ENCODE measurements around the gene SMAD7. TPM values are rescaled to one million over a fixed set of nuclear protein-coding genes. Genes with fewer than 3 reads are reported as not detected.

SMAD7 gene
- total RNA-seq, 5 donors from 2014 or later (not counting 1 experiment from before 2014, with no cell fraction given), result 28.5 to 138 (median 57.7) TPM

GRCh38 chr18:48979944-48980890 is 29.5 kb upstream of the SMAD7 start:
- Mint-ChIP-seq H3K9me3 (no peaks in the 10 kb centered on the region), H3K36me3 (no peaks in the 10 kb centered on the region), H3K4me3 (no peak overlapping the region), H3K27me3 (peaks cover 20 to 26% of the 10 kb centered on the region in 2 donors), H3K4me1 (peaks cover 8 to 40% (median 16%) of the 10 kb centered on the region in 3 donors), H3K27ac (no peak overlapping the region)
- no peak overlapping the region for H3K4me3 ChIP-seq (ENCODE audit: control insufficient read depth in 1 of 2, extremely low read depth in 1 of 2, low read length in 1 of 2)
- DNase-seq, result no peak
- peaks cover 6 to 14% of the 10 kb centered on the region in 2 experiments for H3K4me1 ChIP-seq (ENCODE audit: control insufficient read depth in 1 of 2, extremely low read depth in 1 of 2, insufficient read depth in 2 of 2, low read length in 2 of 2)
- ATAC-seq (replicated peaks in 1 of 4), result no peak
- peaks cover 0 to 39% of the 10 kb centered on the region in 2 experiments for H3K27me3 ChIP-seq (replicated peaks in 1 of 2; ENCODE audit: control insufficient read depth in 2 of 2, extremely low read depth in 1 of 2, insufficient read depth in 2 of 2, low read length in 1 of 2)
- 86% methylated on average over 2 of the region's 11 CpGs for WGBS (ENCODE audit: insufficient coverage)
- H3K27ac ChIP-seq (ENCODE audit: low read length), result no peak overlapping the region
- ChIA-PET POLR2A (interaction anchor here in 1 of 2 donors (0.5 kb wide), 2 partner anchors 26 to 66 kb away, joined by 3 to 5 read pairs; no protein-coding TSS in a partner anchor), CTCF (no interaction called here)
- no peaks in the 10 kb centered on the region for H3K36me3 ChIP-seq (ENCODE audit: control insufficient read depth in 2 of 2, extremely low read depth in 1 of 2, insufficient read depth in 1 of 2, low read length in 1 of 2)
- no peaks in the 10 kb centered on the region for H3K9me3 ChIP-seq

GRCh38 chr18:48977914-48978313 is 27.1 kb upstream of the SMAD7 start:
- H3K4me1 Mint-ChIP-seq, result peaks cover 12 to 31% (median 17%) of the 10 kb centered on the region in 3 donors
- ATAC-seq (replicated peaks in 1 of 4) (no peak), DNase-seq (no peak)
- Histone ChIP-seq H3K36me3 (ENCODE audit: control insufficient read depth in 2 of 2, extremely low read depth in 1 of 2, insufficient read depth in 1 of 2, low read length in 1 of 2) (no peaks in the 10 kb centered on the region), H3K9me3 (no peaks in the 10 kb centered on the region), H3K4me3 (ENCODE audit: control insufficient read depth in 1 of 2, extremely low read depth in 1 of 2, low read length in 1 of 2) (no peak overlapping the region), H3K27me3 (replicated peaks in 1 of 2; ENCODE audit: control insufficient read depth in 2 of 2, extremely low read depth in 1 of 2, insufficient read depth in 2 of 2, low read length in 1 of 2) (peaks cover 0 to 38% of the 10 kb centered on the region in 2 experiments), H3K4me1 (ENCODE audit: control insufficient read depth in 1 of 2, extremely low read depth in 1 of 2, insufficient read depth in 2 of 2, low read length in 2 of 2) (peaks cover 6 to 14% of the 10 kb centered on the region in 2 experiments), H3K27ac (ENCODE audit: low read length) (no peak overlapping the region)
- 93% methylated on average over 4 of the region's 9 CpGs for WGBS (ENCODE audit: insufficient coverage)
- no peak overlapping the region for H3K27ac Mint-ChIP-seq
- POLR2A ChIA-PET, result no interaction called here
- no peaks in the 10 kb centered on the region for H3K9me3 Mint-ChIP-seq
- peak overlapping the region in 1 of 3 donors; percentile 76 for H3K4me3 Mint-ChIP-seq
- H3K36me3 Mint-ChIP-seq, result no peaks in the 10 kb centered on the region
- H3K27me3 Mint-ChIP-seq, result peaks cover 20 to 29% of the 10 kb centered on the region in 2 donors
- CTCF ChIA-PET, result no interaction called here

GRCh38 chr18:48975817-48976649 is 25.3 kb upstream of the SMAD7 start:
- Histone ChIP-seq H3K27me3 (replicated peaks in 1 of 2; ENCODE audit: control insufficient read depth in 2 of 2, extremely low read depth in 1 of 2, insufficient read depth in 2 of 2, low read length in 1 of 2) (peaks cover 0 to 38% of the 10 kb centered on the region in 2 experiments), H3K4me1 (ENCODE audit: control insufficient read depth in 1 of 2, extremely low read depth in 1 of 2, insufficient read depth in 2 of 2, low read length in 2 of 2) (peaks cover 3 to 14% of the 10 kb centered on the region in 2 experiments), H3K4me3 (ENCODE audit: control insufficient read depth in 1 of 2, extremely low read depth in 1 of 2, low read length in 1 of 2) (peak overlapping the region; percentile 48 to 75), H3K36me3 (ENCODE audit: control insufficient read depth in 2 of 2, extremely low read depth in 1 of 2, insufficient read depth in 1 of 2, low read length in 1 of 2) (no peaks in the 10 kb centered on the region), H3K9me3 (no peaks in the 10 kb centered on the region), H3K27ac (ENCODE audit: low read length) (no peak overlapping the region)
- H3K36me3 Mint-ChIP-seq, result no peaks in the 10 kb centered on the region
- ATAC-seq (replicated peaks in 1 of 4) (peak; percentile 84 to 86 (median 84)), DNase-seq (peak in 26 of 35 experiments; percentile 13 to 70 (median 32))
- H3K4me1 Mint-ChIP-seq, result peaks cover 12 to 18% (median 12%) of the 10 kb centered on the region in 3 donors
- H3K27me3 Mint-ChIP-seq, result peaks cover 13 to 25% of the 10 kb centered on the region in 2 donors
- POLR2A ChIA-PET, result interaction anchor here in 1 of 2 donors (0.5 to 0.6 kb wide), 2 partner anchors 16 to 37 kb away, joined by 3 to 4 read pairs; no protein-coding TSS in a partner anchor
- WGBS (ENCODE audit: insufficient coverage), result 2% methylated on average over 110 of the region's 119 CpGs
- no peaks in the 10 kb centered on the region for H3K9me3 Mint-ChIP-seq
- CTCF ChIA-PET, result interaction anchor here in 1 of 2 donors (1.0 kb wide), 1 partner anchor 24 kb away, joined by 4 read pairs; no protein-coding TSS in a partner anchor
- H3K27ac Mint-ChIP-seq, result no peak overlapping the region
- H3K4me3 Mint-ChIP-seq, result peak overlapping the region; percentile 71 to 78 (median 76)

- peak overlapping the region; percentile 57 to 80 (median 73) for H3K4me3 Mint-ChIP-seq
- Histone ChIP-seq H3K4me1 (ENCODE audit: control insufficient read depth in 1 of 2, extremely low read depth in 1 of 2, insufficient read depth in 2 of 2, low read length in 2 of 2) (peaks cover 3 to 14% of the 10 kb centered on the region in 2 experiments), H3K36me3 (ENCODE audit: control insufficient read depth in 2 of 2, extremely low read depth in 1 of 2, insufficient read depth in 1 of 2, low read length in 1 of 2) (no peaks in the 10 kb centered on the region), H3K9me3 (no peaks in the 10 kb centered on the region), H3K4me3 (ENCODE audit: control insufficient read depth in 1 of 2, extremely low read depth in 1 of 2, low read length in 1 of 2) (peak overlapping the region; percentile 48 to 54), H3K27ac (ENCODE audit: low read length) (no peak overlapping the region), H3K27me3 (replicated peaks in 1 of 2; ENCODE audit: control insufficient read depth in 2 of 2, extremely low read depth in 1 of 2, insufficient read depth in 2 of 2, low read length in 1 of 2) (peaks cover 0 to 38% of the 10 kb centered on the region in 2 experiments)
- 12% methylated on average over 47 of the region's 58 CpGs for WGBS (ENCODE audit: insufficient coverage)
- H3K27ac Mint-ChIP-seq, result no peak overlapping the region
- CTCF ChIA-PET, result interaction anchor here in 1 of 2 donors (1.0 kb wide), 1 partner anchor 23 kb away, joined by 4 read pairs; no protein-coding TSS in a partner anchor
- no peaks in the 10 kb centered on the region for H3K36me3 Mint-ChIP-seq
- no peaks in the 10 kb centered on the region for H3K9me3 Mint-ChIP-seq
- peaks cover 12 to 18% (median 12%) of the 10 kb centered on the region in 3 donors for H3K4me1 Mint-ChIP-seq
- POLR2A ChIA-PET, result interaction anchor here in 1 of 2 donors (0.5 to 0.6 kb wide), 2 partner anchors 16 to 36 kb away, joined by 3 to 4 read pairs; no protein-coding TSS in a partner anchor
- DNase-seq (peak in 1 of 35 experiments; percentile 17), ATAC-seq (replicated peaks in 1 of 4) (peak; percentile 9 to 30 (median 14))
- peaks cover 13 to 25% of the 10 kb centered on the region in 2 donors for H3K27me3 Mint-ChIP-seq
Observed at GRCh38 chr18:48975120-48975816, 24.5 kb upstream of the SMAD7 start.

GRCh38 chr18:48974304-48975119 is 23.7 kb upstream of the SMAD7 start:
- Mint-ChIP-seq H3K9me3 (no peaks in the 10 kb centered on the region), H3K27ac (no peak overlapping the region), H3K27me3 (peaks cover 8 to 23% of the 10 kb centered on the region in 2 donors), H3K4me1 (peaks cover 10 to 13% (median 12%) of the 10 kb centered on the region in 3 donors), H3K36me3 (no peaks in the 10 kb centered on the region), H3K4me3 (peak overlapping the region; percentile 57 to 80 (median 73))
- POLR2A ChIA-PET, result interaction anchor here in 1 of 2 donors (0.5 kb wide), 1 partner anchor 35 kb away, joined by 5 read pairs; no protein-coding TSS in a partner anchor
- Histone ChIP-seq H3K27me3 (replicated peaks in 1 of 2; ENCODE audit: control insufficient read depth in 2 of 2, extremely low read depth in 1 of 2, insufficient read depth in 2 of 2, low read length in 1 of 2) (peaks cover 0 to 32% of the 10 kb centered on the region in 2 experiments), H3K36me3 (ENCODE audit: control insufficient read depth in 2 of 2, extremely low read depth in 1 of 2, insufficient read depth in 1 of 2, low read length in 1 of 2) (no peaks in the 10 kb centered on the region), H3K4me1 (ENCODE audit: control insufficient read depth in 1 of 2, extremely low read depth in 1 of 2, insufficient read depth in 2 of 2, low read length in 2 of 2) (peaks cover 3 to 14% of the 10 kb centered on the region in 2 experiments), H3K27ac (ENCODE audit: low read length) (no peak overlapping the region), H3K4me3 (ENCODE audit: control insufficient read depth in 1 of 2, extremely low read depth in 1 of 2, low read length in 1 of 2) (no peak overlapping the region), H3K9me3 (no peaks in the 10 kb centered on the region)
- ATAC-seq (replicated peaks in 1 of 4) (no peak), DNase-seq (no peak)
- 93% methylated on average over 9 of the region's 28 CpGs for WGBS (ENCODE audit: insufficient coverage)
- CTCF ChIA-PET, result interaction anchor here (0.6 to 0.7 kb wide), 3 partner anchors 19 to 54 kb away, joined by 3 to 5 read pairs (median 4); no protein-coding TSS in a partner anchor

Data from T-cell (primary cell).